ENCODE results near the gene HVCN1.
"Not testable (repeated sequence)": the region's sequence is repeated elsewhere in the genome, so short reads cannot be mapped to it uniquely, and the experiment has no call there.

Gene HVCN1

GRCh38 chr12:110661337-110661972 lies 27.5 kb downstream of the HVCN1 start:
- no peak for DNase-seq

- DNase-seq, result no peak
Observed at GRCh38 chr12:110658878-110659277, 30.0 kb downstream of the HVCN1 start.

GRCh38 chr12:110658242-110658641 lies 30.7 kb downstream of the HVCN1 start:
- DNase-seq, result no peak

GRCh38 chr12:110657747-110658146 lies 31.2 kb downstream of the HVCN1 start:
- no peak for DNase-seq

GRCh38 chr12:110656071-110656655 lies 32.8 kb downstream of the HVCN1 start:
- no peak for DNase-seq

GRCh38 chr12:110654238-110654637 lies 34.7 kb downstream of the HVCN1 start:
- DNase-seq, result not testable (repeated sequence)

GRCh38 chr12:110649341-110649847 lies 39.5 kb downstream of the HVCN1 start:
- no peak for DNase-seq

- DNase-seq, result no peak
Observed at GRCh38 chr12:110647631-110648040, 41.3 kb downstream of the HVCN1 start.

GRCh38 chr12:110641521-110641920 lies 47.4 kb downstream of the HVCN1 start:
- DNase-seq, result no peak

- no peak for DNase-seq
Observed at GRCh38 chr12:110640275-110641025, 48.5 kb downstream of the HVCN1 start.

- DNase-seq, result no peak
Observed at GRCh38 chr12:110639336-110640141, 49.4 kb downstream of the HVCN1 start.

GRCh38 chr12:110638796-110639195 lies 50.1 kb downstream of the HVCN1 start:
- no peak for DNase-seq

- DNase-seq, result no peak
Observed at GRCh38 chr12:110637869-110638441, 51.0 kb downstream of the HVCN1 start.

- DNase-seq, result no peak
Observed at GRCh38 chr12:110636516-110636915, 52.4 kb downstream of the HVCN1 start.

GRCh38 chr12:110635055-110635454 lies 53.9 kb downstream of the HVCN1 start:
- no peak for DNase-seq

- no peak for DNase-seq
Observed at GRCh38 chr12:110627500-110628195, 61.3 kb downstream of the HVCN1 start.

- DNase-seq, result no peak
Observed at GRCh38 chr12:110622582-110622981, 66.3 kb downstream of the HVCN1 start.

- DNase-seq, result no peak
Observed at GRCh38 chr12:110619534-110619953, 69.4 kb downstream of the HVCN1 start.

- DNase-seq, result no peak
Observed at GRCh38 chr12:110616471-110617115, 72.3 kb downstream of the HVCN1 start.

- no peak for DNase-seq
Observed at GRCh38 chr12:110615171-110615570, 73.7 kb downstream of the HVCN1 start.
